ENCODE results near the gene MRGPRF.

MRGPRF gene

DNA sequence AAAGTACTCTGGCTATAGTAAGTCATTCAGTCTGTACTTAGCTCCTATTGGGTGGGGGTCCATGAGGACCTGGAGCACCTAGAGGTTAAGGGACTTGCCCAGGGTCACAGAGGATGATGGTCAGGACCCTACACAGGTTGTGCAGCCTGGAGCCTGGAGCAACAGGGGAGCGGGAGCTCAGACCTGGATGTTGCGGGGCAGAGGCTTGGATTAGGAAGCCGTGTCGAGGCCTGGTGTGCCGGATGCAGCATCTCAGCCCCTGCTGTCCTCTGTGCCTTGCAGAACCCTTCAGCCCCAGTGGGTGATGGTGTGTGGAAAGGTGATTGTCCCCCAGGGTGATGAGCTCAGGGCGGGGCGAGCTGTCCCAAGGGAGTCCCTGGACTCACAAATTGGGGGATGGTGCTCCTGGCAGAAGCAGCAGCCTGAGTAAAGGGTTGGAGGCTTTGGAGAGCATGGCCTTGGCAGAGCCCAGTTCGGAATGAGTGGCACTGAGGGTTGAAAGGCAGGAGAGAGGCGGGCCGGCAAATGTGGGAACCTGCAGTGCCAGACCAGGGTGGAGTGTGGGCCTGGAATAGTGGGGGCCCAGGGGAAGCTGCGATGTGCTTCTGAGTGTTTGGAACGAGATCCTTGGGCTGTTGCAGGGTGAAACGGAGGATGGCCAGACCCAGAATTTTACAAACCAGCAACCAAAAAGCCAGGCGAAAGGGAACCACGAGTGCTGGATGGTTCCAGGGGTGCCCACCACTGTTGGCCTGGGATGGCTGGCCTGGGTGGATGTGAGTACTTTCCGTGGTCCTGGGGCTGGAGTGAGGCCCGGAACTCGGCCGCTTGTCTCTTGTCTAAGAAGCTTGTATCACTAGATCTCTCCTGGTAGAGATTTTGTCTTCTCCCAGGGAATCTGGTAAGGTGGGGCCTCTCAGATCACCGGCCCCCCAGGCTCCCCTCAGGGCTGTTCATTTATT, 38.6 kb upstream of the MRGPRF start:
- intact Hi-C loops (cut with DNase I): no loop called here
- peak in 3 of 10 donors; percentile 62 to 81 (median 70) for DNase-seq

GRCh38 chr11:69050592-69051380, 37.7 kb upstream of the MRGPRF start:
- DNase-seq: peak in 4 of 10 donors; percentile 30 to 87 (median 59)

DNA sequence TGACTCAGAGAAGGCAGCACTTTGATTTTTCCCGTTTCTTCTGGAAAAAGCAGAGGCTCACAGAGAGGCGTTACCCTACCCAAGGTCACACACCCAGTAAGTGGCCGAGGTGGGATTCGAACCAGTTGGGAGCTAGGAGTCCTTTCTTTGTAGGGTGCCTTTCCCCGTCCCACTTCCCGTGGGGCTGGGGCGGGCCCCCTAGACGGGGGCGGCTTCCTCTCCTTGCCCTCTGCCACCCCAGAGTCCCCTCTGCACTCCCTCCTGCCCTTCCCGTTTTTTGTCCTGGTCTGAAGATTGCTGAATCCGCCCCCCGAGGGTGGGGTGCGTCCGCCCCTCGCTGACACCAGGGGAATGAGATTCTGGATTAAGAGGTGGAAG, 36.4 kb upstream of the MRGPRF start:
- DNase-seq: peak in 1 of 10 donors; percentile 81
- intact Hi-C loops (cut with DNase I): no loop called here

More at GRCh38 chr11:69050592-69051380, 37.7 kb upstream of the MRGPRF start:
- intact Hi-C loops (cut with DNase I): no loop called here

GRCh38 chr11:69048694-69049489, 35.8 kb upstream of the MRGPRF start, which contains the start of gene TPCN2:
TPCN2 (plus strand) TSS chr11:69048932; CDS start chr11:69048998, 66 bp downstream.
- intact Hi-C loops (cut with DNase I): no loop called here
- peak; percentile 85 to 99 (median 93) for DNase-seq

DNA sequence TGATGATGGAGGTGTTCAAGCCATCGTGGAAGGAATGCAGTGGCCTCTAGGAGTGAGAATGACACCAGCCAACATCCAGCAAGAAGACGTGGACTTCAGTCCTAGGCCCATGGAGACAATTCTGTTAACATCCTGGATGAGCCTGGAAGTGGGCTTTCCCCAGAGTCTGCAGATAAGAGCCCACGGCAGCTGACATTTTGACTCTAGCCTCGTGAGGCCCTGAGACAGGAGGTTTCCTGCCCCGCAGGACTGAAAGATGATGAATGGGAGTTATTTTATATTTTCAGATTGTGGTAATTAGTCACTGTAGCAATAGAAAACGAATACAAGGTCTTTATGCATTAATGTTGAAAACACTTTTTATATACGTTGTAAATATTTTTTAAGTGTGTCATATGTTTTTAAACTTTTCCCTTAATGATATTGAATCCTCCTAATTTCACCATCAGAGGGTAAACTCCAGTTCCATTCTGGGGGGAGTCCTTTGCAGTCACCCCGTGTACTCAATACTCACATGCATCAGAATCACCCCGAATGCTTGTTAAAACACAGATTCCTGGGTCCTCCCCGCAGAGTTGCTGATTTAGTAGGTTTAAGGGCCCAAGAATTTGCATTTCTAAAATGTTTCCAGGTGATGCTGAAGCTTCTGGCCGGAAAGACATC, 35.1 kb upstream of the MRGPRF start:
- peak in 1 of 10 donors; percentile 20 for DNase-seq
- intact Hi-C loops (cut with DNase I): no loop called here

DNA sequence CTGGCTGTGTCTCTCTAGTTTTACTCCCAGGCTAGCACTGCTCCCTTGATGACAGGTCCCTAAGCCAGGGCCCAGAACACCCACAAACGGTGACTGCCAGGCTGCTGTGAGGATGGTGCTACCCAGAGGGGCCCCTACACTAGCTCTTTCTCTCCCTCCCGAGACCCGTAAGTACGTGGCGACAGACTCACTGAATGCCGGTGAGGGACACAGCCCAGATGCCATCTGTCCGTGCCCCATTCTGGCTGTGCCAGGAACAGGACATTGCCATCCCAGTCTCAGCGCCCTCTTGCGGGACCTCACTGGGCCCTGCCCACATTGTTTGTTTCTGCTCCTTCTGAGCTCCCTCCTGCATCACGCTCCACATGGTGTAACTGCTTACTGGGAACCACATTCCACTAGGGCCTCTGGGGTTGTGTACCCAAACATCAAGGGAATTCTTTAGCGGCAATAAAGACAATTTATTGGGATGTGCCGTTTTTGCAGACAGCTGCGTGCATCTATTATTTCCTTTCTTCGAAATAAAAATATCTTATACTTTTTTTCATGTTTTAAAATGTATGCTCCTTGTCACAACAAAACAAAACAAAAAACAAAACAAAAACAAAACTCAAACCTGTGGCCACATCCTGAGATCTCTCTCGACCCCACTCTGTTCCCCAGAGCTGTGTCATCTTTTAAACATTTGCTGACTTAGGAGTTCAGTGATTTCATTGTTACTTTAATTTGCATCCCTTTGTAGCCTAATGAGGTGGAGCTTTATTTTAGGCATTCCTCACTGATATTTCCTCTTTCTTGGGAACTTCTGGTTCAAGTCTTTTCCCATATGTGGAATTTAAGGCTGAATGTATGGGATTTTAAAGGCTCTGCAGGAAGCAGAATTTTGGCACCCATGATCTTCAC, 31.3 kb upstream of the MRGPRF start:
- intact Hi-C loops (cut with DNase I): no loop called here
- DNase-seq: peak; percentile 35 to 95 (median 74)

DNA sequence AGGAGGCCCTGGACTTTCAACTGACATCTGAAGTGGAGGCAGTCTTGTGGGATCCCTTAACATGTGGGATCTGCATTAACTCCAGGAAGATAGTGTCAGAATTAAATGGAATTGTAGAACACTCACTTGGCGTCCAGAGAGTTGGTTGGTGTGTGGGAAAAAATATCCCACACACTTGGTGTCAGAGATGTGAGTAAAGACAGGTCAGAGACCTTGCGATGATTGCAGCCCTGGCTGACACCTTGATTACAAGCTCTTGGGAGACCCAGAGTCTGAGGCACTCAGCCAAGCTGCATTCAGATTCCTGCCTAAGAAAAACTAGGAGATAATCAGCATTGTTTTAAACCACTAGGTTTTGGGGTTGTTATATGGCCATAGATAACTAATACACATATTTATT, 28.5 kb upstream of the MRGPRF start:
- DNase-seq: peak in 1 of 10 donors; percentile 1

GRCh38 chr11:69040581-69041260, 27.7 kb upstream of the MRGPRF start:
- DNase-seq: no peak
- intact Hi-C loops (cut with DNase I): no loop called here

More for the DNA sequence above, 28.5 kb upstream of the MRGPRF start:
- intact Hi-C loops (cut with DNase I): no loop called here

GRCh38 chr11:69040051-69040450, 27.0 kb upstream of the MRGPRF start:
- intact Hi-C loops (cut with DNase I): no loop called here
- no peak for DNase-seq

DNA sequence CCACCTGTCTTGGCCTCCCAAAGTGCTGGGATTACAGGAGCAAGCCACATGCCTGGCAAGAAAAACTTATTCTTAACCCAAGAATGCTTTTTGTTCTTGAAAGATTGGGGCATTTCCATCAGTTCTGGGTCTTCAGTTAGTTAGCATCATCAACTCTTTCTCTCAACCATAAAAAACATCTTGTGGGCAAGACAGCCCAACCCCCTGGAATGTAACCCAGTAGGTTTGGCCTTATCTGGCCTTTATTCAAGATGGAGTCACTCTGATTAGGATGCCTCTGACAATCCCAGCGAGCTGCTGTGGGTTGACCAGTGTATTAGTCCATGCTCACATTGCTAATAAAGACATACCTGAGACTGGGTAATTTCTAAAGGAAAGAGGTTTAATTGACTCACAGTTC, 26.5 kb upstream of the MRGPRF start:
- DNase-seq: no peak
- intact Hi-C loops (cut with DNase I): no loop called here

- intact Hi-C loops (cut with DNase I): no loop called here
- DNase-seq: peak in 1 of 10 donors; percentile 51
Observed at GRCh38 chr11:69037544-69037943, 24.5 kb upstream of the MRGPRF start.

GRCh38 chr11:69037074-69037473, 24.0 kb upstream of the MRGPRF start:
- no peak for DNase-seq
- intact Hi-C loops (cut with DNase I): no loop called here

- peak in 1 of 10 donors; percentile 67 for DNase-seq
- intact Hi-C loops (cut with DNase I): no loop called here
Observed at GRCh38 chr11:69035946-69036340, 22.9 kb upstream of the MRGPRF start.

- peak in 1 of 10 donors; percentile 70 for DNase-seq
Observed at GRCh38 chr11:69035150-69035945, 22.3 kb upstream of the MRGPRF start.

GRCh38 chr11:69034123-69034867, 21.2 kb upstream of the MRGPRF start:
- intact Hi-C loops (cut with DNase I): no loop called here
- DNase-seq: peak in 1 of 10 donors; percentile 55

More at GRCh38 chr11:69035150-69035945, 22.3 kb upstream of the MRGPRF start:
- intact Hi-C loops (cut with DNase I): no loop called here

GRCh38 chr11:69033431-69033830, 20.4 kb upstream of the MRGPRF start:
- intact Hi-C loops (cut with DNase I): no loop called here
- DNase-seq: peak in 2 of 10 donors; percentile 62 to 76

DNA sequence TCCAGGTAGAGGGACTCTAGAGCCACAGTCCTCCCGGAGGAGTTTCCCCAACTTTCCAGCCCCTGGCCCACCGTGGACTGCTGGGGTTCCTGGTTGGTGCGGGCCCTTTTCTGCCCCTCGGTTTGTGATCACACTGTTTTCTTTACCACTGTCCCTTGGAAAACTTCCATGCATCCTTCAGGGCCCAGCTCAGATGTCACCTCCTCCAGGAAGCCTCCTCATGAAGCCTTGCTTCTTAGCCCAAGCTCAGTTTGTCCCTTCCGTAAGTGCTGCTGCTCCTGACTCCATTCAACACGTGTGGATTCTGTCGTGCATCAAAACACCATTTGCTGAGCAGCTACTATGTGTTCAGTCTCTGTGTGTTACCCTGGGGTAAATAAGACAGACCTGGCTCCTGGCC, 19.8 kb upstream of the MRGPRF start:
- intact Hi-C loops (cut with DNase I): no loop called here
- DNase-seq: no peak
